NCI-H2107 (cell line): Measurements from ENCODE around the gene EEF2.
A peak's percentile ranks its signal among the peaks of the same experiment; 100 is the strongest.

ENCODE experiments used
- DNase-seq: peaks from one replicate; lab custom pipeline; 2025; lab: John Stamatoyannopoulos, UW

The EEF2 gene

DNA sequence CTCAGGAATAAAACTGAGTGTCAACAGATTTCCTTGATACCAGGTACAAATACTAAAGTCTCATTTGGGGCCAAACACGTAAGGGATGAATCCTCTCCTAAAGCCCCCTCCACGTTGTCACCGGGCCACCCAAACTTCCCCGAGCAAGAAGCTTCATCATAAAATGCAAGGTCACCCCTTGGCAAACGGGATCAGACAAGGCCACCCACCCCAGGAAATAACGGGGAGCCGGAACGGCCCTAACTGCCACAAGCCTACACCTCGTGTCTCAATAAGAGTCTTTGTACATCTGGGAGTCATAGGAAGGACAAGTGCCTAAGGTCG is 717 bp downstream of the EEF2 start:
- no peak for DNase-seq

DNA sequence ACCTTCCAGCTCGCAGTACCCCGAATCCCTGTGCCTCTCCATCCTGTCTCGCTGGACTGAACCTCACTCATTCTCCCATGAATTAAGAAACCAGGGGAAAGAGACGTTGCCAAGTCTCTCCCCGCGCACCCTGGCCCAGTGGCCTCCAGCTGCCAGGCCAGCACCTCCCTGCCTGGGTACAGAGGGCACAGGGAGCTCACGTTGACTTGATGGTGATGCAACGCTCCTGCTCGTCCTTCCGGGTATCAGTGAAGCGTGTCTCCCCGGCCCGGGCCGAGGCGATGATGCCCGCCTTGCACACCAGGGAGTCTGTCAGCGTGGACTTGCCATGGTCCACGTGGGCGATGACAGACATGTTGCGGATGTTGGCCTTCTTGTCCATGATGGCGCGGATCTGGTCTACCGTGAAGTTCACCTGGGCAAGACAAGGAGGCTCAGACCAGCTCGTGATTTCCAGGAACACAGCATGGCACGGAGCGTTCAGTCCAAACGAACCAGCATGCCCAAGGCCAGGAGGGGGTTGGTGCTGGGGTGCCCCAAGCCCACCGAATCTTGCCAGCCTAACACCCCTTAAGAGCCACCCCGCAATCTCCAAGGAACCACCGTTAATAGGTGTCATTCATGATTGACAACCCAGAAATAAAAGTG is 1.2 kb downstream of the EEF2 start:
- no peak for DNase-seq

DNA sequence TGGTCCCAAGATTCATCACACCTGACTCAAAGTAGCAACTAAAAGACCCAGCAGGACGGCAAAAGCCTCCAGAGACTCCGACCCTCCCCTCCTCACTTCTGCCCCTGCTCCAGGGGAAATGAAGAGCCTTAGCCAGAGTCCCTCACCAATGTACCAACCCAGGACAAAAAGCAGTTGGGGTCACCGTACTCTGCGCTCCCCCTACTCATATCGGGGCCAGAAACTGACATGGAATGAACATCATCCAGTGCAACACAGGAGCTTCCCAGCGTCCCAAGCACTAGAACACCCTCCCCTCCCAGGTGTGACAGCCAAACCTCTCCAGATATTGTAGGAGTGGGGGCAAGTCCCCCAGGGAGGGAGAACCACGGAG is 1.7 kb downstream of the EEF2 start:
- DNase-seq, result no peak

DNA sequence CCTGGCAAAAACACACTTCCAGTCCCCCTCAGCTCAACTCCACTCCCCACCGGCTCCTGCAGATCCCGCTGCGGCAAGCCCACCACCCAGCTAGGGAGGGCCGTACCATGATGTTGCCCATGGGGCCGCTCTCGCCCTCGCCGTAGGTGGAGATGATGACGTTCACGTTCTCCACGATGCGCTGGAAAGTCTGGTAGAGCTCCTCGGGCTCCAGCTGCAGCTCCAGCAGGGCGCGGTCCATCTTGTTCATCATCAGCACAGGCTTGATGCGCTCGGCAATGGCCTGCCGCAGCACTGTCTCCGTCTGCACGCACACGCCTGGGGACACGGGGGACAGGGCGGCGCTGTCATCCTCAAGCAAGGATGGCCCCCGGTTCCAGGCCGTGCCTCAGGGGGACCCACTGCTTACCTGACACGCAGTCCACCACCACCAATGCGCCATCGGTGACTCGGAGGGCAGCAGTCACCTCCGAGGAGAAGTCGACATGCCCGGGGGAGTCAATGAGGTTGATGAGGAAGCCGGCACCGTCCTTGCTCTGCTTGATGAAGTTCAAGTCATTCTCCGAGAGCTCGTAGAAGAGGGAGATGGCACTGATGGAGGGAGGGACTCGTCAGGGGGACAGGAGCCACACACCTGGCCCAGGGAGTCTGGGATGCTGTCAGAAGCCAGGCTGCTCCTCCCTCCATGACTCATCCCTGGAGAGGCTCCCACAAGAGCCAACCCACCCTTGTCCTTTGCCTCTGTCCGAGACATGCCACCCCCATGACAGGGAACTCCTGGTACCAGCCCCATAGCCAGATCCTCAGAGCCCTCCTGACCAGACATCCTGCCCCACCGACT is 2.3 kb downstream of the EEF2 start:
- DNase-seq, result no peak

DNA sequence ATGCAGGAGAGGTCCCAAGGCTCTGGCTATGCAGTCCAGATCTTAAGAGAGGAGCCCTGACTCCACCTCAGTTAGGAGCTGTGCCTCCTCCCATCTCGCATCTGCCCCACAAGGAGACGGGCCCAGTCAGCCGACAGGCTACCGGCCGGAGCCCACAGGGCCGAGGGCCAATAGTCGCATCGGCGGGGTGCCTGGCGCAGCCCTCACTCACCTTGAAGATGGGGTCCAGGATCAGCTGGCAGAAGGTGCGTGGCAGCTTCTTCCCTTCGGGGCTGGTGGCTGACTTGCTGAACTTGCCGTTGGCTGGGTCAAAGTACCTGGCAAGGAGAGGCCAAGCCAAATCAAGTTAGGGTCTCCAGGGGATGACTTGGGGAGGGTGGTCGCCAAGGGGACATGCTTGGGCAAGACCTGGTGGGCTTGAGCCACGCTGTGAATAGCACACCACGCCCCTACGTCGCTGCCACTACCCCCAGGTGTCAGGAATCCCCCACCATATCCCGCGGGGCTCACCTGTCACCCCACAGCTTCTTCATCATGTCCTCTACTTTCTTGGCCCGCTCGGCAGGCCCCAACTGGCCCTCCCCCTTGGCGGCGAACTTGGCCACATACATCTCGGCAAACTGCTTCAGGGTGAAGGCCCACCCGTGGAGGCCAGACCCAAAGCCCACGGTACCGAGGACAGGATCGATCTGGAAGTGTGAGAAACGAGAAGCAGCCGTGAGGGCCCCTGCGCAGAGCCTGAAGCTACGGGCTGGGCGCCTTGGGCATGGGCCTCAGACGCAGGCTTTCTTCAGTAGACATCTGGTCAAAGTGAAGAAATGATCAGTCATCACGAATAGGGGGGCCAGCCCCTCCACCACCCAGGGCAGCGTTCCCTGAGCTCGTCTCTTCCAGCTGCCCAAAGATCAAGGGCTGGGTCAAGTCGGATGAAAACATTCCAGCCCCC is 3.3 kb downstream of the EEF2 start:
- DNase-seq, result no peak

DNA sequence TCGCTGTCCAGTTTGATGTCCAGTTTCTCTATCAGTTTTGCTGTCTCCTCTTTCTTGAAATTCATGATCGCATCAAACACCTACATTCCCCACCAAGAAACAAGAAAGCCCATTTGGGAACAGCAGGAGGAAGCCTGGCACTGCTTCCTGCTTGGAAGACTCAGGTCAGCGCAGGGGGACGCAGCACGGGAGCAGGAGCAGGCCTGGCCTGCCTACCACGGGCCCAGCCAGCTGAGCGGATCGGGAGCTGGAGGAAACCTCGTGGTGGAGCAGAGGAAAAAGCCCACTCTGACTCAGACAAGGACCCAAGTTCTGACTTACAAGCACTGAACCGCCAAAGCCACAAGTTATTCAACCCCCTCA is 3.9 kb downstream of the EEF2 start:
- no peak for DNase-seq

DNA sequence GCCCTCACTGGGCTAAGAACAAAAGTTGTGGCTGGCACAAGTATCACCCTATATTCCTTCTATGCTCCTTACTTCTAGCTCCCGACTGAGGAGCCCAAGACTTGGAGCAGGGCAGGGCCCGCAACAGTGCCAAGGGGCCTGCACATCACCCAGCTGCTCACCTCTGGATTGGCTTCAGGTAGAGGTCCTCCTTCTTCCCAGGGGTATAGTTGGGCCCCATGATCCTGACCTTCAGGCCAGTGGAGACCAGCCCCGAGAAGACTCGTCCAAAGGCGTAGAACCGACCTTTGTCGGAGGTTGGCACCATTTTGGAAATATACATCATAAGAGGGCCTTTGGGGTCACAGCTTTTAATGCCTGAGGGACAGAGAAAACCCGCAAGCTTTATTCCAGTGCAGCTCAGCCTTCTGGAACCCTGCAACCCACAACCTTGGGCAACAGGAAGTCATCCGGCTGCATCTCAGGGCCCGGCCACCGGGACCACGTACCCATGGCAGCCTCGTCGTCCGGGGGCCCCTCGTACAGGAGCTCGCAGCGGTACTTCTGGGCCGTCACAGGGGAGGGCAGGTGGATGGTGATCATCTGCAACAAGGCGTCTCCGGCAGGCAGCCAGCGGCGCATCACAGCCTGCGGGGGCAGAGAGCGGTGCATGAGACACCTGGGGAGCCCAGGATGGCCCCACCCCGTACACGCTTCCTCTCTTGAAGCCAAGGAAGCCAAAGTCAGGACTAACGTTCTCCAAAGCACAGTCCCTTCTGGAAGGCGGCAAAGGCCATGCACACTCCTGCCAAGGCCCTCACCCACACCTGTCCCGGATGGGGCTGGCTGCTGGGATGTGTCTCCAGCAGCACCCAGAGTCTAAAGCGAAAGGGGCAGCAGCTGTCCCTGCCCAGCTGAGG is 4.7 kb downstream of the EEF2 start:
- no peak for DNase-seq

DNA sequence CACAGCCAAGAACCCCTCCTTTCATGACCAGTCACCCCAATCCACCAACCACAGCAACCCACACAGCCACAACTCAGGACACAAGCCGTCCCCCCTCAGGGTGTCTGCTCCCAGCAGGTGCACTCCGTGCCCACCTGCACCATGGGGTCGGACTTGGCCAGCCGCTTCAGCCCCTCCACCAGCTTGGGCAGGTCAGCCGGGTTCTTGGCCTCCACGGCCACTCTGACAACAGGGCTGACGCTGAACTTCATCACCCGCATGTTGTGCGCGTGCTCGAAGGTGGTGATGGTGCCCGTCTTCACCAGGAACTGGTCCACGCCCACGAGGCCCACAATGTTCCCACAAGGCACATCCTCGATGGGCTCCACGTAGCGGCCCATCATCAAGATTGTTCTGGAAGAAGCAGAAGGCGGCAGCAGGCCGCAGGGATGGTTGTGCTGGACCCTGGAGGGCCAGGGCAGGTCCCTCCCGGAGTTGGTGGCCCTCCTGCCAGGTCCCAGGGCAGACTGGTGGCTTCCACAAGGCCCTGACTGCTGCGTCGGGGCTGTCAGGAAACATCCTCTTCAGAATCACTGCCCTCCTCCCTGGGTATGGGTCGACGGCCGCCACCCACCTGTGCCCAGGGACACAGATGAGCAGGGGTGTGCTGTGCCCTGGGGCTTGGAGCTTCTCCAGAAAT is 5.5 kb downstream of the EEF2 start:
- DNase-seq, result no peak

DNA sequence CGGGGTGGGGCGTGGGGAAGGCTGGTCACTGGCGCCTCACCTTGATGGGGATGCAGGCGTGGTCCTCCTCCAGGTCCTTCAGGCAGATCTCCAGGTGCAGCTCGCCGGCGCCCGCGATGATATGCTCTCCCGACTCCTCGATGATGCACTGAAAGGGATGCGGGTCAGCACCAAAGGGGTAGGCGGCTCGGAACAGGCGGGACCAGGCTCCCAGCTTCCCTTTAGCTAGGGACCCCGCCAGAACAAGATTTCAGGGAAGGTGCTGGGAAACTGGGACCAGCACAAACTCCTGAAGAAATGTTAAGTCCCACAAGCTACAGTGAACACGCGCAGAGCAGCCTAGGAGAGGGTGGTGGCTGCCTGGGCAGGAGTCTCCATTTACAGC is 6.0 kb downstream of the EEF2 start:
- DNase-seq, result no peak

DNA sequence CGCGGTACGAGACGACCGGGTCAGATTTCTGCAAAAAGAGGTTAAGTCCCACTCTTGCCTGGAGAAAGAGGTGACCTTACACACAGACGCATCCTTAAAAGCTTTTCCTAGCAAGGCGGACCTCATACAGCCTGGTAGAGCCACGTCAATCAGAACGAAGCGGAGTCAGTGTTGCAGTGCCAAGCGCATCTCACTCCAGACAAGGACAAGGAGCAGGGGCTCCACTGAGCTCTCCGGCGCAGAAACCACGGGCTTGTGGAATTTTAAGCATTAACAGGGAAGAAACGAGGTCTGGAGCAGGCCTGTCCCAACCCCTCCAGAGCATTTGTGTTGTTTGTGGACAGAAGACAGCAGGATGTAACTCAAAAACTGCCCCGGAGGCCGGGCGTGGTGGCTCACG is 7.1 kb downstream of the EEF2 start:
- no peak for DNase-seq

DNA sequence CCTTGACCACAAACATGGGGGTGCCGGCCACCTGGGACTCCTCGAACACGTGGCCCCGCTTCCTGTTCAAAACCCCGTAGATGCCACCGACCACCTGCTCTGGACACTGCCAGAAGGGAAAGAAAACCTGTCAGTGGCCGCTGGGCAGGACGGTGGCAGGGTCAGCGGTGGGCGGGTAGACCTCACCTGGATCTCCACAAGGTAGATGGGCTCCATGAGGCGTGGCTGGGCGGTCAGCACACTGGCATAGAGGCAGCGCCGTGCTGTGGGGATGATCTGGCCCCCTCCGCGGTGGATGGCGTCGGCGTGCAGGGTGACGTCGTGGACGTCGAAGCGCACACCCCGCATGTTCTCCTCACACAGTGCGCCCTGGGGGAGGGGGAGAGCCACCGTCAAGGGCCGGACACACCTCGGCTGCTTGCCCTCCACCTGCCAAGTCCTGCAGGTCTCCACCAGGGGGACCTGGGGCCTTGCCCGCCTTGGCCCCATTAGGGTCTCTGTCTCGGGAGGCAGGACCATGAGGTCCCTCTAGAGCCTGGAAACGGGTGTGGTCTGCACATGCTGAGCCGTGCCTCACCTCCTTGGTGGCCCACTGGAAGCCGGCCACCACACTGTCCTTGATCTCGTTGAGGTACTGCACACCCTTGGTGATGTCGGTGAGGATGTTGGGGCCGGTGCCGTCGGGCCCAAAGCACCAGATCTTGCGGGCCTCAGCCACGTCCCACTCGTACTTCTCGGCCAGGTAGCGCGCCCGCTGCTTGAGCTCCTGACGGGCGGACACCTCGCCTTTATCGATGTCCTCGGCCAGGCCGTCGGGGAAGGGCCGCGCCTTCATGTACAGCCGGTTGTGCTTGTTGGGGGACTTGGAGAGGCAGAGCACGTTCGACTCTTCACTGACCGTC is 7.8 kb downstream of the EEF2 start:
- no peak for DNase-seq

DNA sequence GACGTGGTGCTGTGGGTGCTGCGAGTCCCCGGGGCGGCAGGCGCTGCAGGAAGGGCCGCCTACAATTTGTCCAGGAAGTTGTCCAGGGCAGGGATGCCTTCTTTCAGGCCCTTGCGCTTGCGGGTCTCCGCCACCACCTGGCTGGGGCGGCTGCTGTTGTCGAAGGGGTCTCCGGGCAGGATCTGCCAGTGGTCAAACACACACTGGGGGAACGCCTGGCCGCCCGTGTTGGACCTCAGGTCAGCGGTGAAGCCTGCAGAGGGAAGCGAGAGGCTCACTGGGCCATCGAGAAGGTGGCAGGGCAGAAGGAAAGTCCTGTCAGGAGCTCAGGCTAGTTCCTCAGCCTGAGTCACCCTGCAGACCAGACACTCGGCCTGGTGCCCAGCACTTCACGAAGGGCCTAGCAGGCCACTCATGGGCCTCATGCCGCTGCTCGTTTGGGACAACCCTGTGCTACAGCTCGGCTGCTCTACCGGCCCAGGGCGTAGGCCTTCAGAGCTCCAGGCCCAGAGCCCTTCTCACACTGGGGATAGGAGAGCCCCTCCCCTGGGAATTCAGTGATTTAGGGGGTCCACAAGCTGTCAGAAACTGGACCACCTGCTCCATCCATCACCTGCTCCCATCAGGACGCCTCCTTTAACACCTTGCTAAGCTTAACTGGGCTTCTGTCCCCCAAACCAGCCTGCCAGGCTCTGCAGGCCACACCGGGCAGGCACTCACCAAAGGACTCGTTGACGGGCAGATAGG is 8.6 kb downstream of the EEF2 start:
- DNase-seq, result no peak

DNA sequence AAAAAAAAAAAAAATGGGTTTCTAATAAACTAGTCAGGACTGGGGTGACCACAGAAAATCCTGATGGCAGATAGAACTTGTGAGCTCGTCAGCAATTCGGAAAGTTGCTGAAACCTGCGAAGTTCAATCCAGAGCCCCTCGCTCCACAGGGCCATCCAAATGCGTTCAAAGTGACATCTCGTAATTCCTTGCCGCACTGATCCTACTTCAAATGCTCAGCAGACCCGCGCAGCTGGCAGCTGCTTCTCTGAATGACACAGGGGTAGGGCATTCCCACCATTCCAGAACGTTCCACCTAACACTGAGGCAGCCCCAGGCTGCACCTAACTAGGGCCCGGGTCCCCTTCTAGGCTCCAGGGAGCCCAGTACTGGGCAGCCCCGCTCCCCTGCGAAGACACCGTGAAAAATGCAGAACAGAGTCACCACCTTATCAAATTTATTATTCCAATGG is 9.6 kb downstream of the EEF2 start:
- DNase-seq, result no peak

DNA sequence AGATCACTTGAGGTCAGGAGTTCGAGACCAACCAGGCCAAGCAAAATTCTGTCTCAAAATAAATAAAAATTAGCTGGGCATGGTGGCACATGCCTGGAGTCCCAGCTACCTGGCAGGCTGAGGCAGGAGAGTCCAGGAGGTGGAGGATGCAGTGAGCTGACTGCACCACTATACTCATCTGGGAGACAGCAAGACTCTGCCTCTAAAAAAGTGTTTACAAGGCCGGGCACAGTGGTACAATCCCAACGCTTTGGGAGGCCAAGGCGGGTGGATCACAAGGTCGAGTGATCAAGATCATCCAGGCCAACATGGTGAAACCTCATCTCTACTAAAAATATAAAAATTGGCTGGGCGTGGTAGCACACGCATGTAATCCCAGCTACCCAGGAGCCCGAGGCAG is 10.1 kb downstream of the EEF2 start:
- no peak for DNase-seq

DNA sequence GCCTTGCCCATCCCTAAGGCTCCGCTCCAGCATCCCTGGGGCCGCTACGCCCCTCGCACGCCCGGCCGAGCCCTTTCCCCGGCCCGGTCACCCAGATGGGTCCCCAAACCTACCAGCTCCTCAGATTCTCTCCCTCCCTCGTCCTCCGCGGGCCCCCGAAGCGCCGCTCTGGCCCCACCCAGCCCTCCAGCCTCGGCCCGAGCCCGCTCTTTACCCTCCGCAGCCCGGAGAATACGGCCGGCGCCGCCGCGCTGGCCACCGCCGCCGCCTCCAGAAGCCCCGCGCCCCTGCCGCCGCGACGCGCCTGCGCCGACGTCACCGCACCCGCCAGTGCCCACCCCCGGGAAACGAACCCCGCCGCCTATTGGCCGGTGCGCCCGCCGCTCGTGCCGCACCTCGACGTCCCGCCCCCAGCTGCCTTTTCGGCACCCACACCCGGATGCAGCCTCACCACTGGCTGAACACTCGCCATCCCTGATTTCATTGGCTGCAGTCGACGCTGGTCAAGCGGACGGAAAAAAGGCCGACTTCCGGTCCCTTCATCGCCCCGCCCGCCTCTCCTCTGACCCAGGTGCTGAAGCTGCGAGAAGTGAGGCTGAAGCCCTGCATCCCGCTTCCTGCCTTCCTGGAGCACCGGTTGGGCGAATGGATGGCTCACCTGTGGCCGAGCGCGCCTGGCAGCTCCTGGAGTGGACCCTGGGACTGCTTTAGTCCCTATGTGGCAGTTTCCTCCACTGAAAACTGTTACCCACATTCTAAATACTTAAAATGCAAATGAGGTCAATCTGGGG is 14.3 kb downstream of the EEF2 start, which contains the start of gene DAPK3:
Gene DAPK3, minus strand, starts transcription at position 292 of the 791 bp plus-strand sequence. CDS start 1,364 bp downstream, outside the sequence.
- DNase-seq, result peak; percentile 94

DNA sequence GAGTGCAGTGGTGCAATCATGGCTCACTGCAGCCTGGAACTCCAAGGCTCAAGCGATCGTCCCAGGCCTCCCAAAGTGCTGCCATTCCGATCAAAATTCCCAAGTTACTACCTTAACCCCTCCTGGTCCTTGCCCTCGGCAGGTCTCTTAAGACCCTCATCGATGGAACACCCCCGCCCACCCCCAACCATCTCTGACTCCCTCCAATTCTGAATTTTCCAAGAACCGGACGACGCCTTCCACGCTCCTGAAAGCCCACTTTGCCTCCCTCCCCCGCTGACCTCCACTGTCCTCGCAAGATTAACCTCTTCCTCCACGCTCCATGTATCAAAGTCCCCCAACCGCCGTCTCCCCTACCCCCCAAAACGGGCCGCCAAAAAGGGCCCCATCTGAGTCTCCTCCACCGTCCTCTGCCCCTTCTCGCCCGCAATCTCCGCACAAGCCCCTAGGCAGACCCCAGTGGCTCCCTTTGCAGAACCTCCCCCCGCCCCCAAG is 14.9 kb downstream of the EEF2 start:
- no peak for DNase-seq

DNA sequence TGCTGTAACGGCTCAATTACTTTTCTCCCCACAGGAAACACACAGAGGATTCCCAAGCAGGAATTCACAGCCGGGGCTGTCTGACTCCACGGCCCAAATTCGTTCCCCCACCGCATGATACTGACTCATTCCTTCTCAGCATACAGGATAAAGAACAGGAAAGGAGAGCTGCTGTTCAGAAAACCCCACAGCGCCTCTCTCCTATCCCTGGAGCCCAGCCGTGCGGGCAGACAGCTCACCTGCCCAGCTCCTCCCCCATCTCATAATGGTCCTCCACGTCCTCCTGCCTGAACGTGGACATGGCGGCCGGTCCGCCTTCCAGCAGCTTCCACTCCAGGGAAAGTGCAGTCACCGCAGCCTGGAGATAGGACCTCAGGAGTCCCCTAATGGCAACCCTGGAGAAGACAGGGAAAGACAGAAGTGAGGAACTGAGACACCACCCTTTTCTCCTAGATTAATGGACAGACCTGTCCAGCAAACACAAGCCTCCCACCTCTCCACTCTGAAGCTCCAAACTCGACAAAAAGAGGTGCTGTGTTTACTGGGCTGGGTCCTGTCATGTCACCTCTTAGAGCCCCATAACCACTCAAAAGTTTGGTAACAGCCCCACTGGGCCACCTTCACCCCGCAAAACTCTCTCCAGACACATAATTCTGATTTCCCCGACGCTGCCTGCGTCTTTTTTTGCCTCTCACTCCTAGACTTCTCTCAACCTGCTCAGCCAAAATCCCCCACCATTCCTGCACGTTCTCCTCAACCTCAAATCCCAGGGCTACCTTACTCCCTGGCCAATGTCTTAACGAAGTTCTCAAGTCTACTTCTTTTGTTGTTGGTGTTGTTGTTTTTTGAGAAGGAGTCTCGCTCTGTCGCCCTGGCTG is 15.6 kb downstream of the EEF2 start:
- no peak for DNase-seq
